AG04450 (cell line): Measurements from ENCODE around the gene LIPC. TPM values are rescaled to one million over a fixed set of nuclear protein-coding genes. Genes with fewer than 3 reads are reported as not detected.

ENCODE experiments used
- CTCF ChIA-PET: fragments of 300-600, 350-600 bp; formaldehyde crosslinking; extraction: SDS; loops from one replicate; lab custom pipeline; 2022; ENCODE audit warnings: antibody characterized with exemption, inconsistent platforms; lab: Charles Lee
- POLR2A ChIA-PET: fragments of 350-600 bp; formaldehyde crosslinking; extraction: SDS; loops from one replicate; lab custom pipeline; 2021; ENCODE audit warnings: antibody characterized with exemption, inconsistent platforms; lab: Yijun Ruan, JAX
- DNase-seq: peaks from one replicate; pipeline ENCODE4 v3.0.0-alpha.2; 2011; ENCODE audit warnings: low read depth, low spot score
- H3K27ac ChIP-seq: one replicate; pipeline ENCODE4 v1.5.1; 2012; ENCODE audit warnings: low read depth, low read length, control low read depth
- H3K27me3 ChIP-seq: one replicate; pipeline ENCODE4 v1.6.0; 2012; ENCODE audit warnings: low read length; ENCODE audit not compliant: control insufficient read depth, insufficient read depth
- H3K4me3 ChIP-seq: 2 replicates; pipeline ENCODE4 v1.5.1; 2011; ENCODE audit warnings: mild to moderate bottlenecking, low read depth, low read length, control low read depth
- H3K9me3 ChIP-seq: 2 replicates; pipeline ENCODE4 v1.5.1; 2012; ENCODE audit warnings: low read length; ENCODE audit not compliant: control insufficient read depth, insufficient read depth
- polyA plus RNA-seq: library from polyadenylated mRNA; depleted of rRNA; stranded (reverse); fragments of >200 nt; gene quantifications from 2 replicates; pipeline ENCODE4 v1.2.3, GENCODE V29; 2011
- TF ChIP-seq, protein P1 (sequence below): IDR thresholded peaks from 2 replicates; pipeline ENCODE4 v1.5.1; 2011; ENCODE audit warnings: low read depth, low read length, control low read depth, inconsistent platforms

Gene LIPC
- polyA plus RNA-seq, 1 experiment, result 0.82 TPM

DNA sequence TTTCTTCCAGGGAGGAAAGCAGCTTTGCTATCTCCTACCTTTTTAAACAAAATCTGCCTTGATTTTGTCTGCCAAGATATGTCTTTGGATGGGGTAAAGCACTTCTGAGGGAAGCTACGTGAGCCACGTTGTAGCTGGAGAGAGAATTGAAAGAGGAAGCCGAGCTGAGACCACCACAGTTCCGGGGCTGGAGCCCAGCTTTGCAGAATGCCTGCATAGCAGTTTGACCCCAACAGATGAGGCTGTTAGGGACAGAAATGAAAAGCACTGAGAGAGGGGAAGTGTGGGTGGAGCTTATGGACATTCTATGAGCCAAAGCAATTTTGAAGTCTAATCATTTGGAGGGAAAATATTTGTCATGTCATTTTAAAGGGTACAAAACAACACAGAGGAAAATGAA, 45.4 kb downstream of the LIPC start:
- TF ChIP-seq, protein P1, sequence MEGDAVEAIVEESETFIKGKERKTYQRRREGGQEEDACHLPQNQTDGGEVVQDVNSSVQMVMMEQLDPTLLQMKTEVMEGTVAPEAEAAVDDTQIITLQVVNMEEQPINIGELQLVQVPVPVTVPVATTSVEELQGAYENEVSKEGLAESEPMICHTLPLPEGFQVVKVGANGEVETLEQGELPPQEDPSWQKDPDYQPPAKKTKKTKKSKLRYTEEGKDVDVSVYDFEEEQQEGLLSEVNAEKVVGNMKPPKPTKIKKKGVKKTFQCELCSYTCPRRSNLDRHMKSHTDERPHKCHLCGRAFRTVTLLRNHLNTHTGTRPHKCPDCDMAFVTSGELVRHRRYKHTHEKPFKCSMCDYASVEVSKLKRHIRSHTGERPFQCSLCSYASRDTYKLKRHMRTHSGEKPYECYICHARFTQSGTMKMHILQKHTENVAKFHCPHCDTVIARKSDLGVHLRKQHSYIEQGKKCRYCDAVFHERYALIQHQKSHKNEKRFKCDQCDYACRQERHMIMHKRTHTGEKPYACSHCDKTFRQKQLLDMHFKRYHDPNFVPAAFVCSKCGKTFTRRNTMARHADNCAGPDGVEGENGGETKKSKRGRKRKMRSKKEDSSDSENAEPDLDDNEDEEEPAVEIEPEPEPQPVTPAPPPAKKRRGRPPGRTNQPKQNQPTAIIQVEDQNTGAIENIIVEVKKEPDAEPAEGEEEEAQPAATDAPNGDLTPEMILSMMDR, result no peak
- no peak for DNase-seq
- H3K9me3 ChIP-seq, result no peaks in the 10 kb centered on the region
- H3K27ac ChIP-seq, result no peak overlapping the region
- CTCF ChIA-PET, result no interaction called here
- H3K4me3 ChIP-seq, result no peak overlapping the region
- no peaks in the 10 kb centered on the region for H3K27me3 ChIP-seq
- POLR2A ChIA-PET, result interaction anchor here (1.1 to 1.3 kb wide), 2 partner anchors 10 to 21 kb away, joined by 3 to 5 read pairs; no protein-coding TSS in a partner anchor

DNA sequence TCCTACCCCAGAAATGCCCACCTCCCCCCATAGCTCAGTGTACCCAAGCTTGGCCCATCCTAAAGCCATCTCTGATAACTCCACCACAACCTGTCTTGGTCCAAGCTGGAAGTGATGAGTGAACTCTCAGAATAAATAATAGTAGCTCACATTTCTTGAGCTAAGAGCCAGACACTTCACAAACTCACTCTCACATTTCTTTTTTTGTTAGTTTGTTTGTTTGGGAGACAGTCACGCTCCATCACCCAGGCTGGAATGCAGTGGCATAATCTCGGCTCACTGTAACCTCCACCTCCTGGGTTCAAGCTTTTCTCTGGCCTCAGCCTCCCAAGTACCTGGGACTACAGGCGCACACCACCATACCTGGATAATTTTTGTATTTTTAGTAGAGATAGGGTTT, 46.2 kb downstream of the LIPC start:
- DNase-seq, result no peak
- ChIA-PET POLR2A (interaction anchor here (0.5 to 1.1 kb wide), 2 partner anchors 20 to 387 kb away, joined by 3 to 6 read pairs; no protein-coding TSS in a partner anchor), CTCF (no interaction called here)
- Histone ChIP-seq H3K27ac (no peak overlapping the region), H3K4me3 (no peak overlapping the region), H3K27me3 (no peaks in the 10 kb centered on the region), H3K9me3 (no peaks in the 10 kb centered on the region)
- TF ChIP-seq, protein P1, result no peak

DNA sequence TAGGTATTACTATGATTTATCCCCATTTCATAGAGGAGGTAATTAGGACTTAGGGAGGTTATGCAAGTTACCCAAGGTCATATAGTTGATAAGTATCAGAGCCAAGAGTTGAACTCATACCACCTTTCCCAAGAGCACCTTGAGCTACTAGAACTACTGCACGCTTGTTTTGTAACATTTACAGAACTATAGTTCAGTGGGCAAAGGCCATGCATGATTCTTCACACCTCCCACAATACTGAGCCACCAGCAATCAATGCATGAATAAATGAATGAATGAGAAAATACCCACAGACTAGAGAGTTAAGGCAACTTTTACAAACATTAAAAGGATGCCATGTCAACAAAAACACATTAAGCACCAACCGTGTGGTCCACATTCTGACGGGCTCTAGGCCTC, 46.8 kb downstream of the LIPC start:
- ChIA-PET POLR2A (no interaction called here), CTCF (no interaction called here)
- H3K4me3 ChIP-seq, result no peak overlapping the region
- TF ChIP-seq, protein P1, result no peak
- DNase-seq, result no peak
- no peaks in the 10 kb centered on the region for H3K27me3 ChIP-seq
- H3K27ac ChIP-seq, result no peak overlapping the region
- no peaks in the 10 kb centered on the region for H3K9me3 ChIP-seq

DNA sequence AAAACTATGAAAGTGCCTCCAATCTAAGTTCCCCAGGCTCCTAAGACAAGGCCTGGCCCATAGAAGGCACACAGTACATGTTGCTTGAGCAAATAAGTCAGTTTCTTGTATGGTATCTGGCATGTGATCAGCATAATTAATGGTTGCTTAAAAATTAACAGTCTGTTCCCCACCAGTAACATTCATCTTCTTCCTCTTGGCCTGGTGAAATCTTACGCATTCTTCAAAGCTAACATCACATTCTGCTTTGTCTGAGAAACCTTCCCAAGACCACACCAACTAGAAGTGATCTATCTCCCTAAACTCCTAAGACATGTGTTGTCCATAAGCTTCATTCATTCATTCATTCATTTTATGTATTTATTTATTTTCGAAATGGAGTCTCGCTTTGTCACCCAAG, 48.1 kb downstream of the LIPC start:
- no peaks in the 10 kb centered on the region for H3K27me3 ChIP-seq
- no peaks in the 10 kb centered on the region for H3K9me3 ChIP-seq
- H3K4me3 ChIP-seq, result no peak overlapping the region
- ChIA-PET CTCF (no interaction called here), POLR2A (no interaction called here)
- no peak overlapping the region for H3K27ac ChIP-seq
- no peak for DNase-seq
- TF ChIP-seq, protein P1, result no peak

DNA sequence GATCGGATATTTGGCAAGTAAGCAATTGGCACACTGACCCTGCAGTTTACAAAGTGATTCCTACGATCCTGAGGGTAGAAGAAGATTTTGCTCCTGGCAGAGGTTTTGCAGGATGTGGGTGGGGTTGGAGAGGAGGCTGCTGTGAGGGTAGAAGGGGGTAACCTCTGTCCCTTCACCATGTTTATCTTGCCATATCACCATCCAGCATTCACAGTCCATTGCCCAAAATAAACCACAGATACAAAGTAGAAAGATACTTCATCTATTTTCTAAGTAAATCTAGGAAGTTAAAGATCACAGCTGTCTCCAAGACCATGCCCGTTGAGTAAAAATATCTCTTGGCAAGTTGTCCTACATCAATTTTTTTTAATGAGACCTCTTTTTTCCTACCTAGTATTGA, 51.6 kb downstream of the LIPC start:
- Histone ChIP-seq H3K27me3 (no peaks in the 10 kb centered on the region), H3K9me3 (no peaks in the 10 kb centered on the region), H3K4me3 (no peak overlapping the region), H3K27ac (no peak overlapping the region)
- CTCF ChIA-PET, result no interaction called here
- POLR2A ChIA-PET, result no interaction called here
- DNase-seq, result no peak
- TF ChIP-seq, protein P1, result no peak
